ENCODE measurements around the gene KDM1A. TPM values are rescaled to one million over a fixed set of nuclear protein-coding genes. Genes with fewer than 3 reads are reported as not detected.
A peak's percentile ranks its signal among the peaks of the same experiment; 100 is the strongest.

KDM1A gene
- total RNA-seq, 1 donor from 2014 or later: 73.6 TPM

DNA sequence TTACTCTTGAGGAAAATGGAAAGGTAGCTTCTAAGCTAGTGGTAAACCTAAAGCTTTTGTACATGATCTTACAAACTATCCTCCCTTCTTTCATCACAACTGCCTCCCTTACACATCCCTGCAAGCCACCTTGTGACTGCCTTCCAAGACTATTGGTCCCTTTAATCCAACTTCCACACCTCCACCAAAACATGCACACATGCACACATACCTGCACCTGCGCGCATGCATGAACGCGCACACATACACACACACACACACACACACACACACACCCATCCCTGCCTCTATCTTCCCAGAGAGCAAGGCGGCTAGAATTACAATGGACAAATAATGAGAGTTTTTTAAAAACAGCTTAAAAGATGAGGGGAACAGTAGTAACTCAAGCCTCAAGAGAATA, 91.1 kb downstream of the KDM1A start:
- DNase-seq (ENCODE audit: low read depth in 2 of 2): no peak

DNA sequence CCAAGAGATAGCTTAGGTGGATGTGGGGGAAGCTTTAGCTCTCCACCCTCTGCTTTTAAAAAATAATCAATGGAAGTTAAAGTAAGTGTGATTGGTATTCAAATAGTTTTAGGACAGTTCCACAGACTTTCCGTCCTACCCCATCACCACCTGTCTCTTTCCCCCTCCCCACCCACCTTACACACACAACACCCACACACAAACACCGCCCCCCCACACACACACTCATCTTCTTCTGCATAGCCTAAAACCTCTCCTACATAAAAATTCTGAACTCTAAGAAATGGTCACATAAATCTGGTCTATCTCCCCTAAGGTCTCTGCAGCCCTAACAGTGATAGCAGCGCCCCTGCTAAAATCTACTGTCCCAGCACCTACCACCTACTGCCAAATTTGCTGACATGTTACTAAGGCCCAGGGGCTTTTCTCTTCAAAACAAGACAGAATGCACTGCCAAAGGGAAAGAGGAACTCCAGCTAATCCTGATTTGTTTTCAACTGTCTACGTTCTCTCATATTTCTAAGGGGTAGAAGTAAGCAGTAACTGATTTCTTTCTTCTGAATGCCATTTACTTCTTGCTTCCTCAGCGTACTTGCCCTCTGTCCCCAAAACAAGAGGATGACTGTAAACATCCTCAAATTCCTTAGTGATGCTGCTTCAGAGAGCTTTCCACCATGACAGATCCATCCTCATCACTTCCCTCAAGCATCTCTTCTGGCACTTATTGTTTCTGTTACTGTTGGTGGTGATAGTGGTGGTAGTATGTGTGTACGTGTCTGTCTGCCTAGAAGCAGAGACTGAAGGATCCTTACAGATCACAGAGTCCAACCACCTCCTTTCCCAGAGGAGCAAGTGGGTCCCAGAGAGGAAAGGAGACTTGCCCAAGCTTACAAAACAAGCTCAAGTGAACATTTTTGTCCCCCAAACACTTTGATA, 92.6 kb downstream of the KDM1A start:
- peak in 1 of 2 donors; percentile 34 for DNase-seq (ENCODE audit: low read depth in 2 of 2)

DNA sequence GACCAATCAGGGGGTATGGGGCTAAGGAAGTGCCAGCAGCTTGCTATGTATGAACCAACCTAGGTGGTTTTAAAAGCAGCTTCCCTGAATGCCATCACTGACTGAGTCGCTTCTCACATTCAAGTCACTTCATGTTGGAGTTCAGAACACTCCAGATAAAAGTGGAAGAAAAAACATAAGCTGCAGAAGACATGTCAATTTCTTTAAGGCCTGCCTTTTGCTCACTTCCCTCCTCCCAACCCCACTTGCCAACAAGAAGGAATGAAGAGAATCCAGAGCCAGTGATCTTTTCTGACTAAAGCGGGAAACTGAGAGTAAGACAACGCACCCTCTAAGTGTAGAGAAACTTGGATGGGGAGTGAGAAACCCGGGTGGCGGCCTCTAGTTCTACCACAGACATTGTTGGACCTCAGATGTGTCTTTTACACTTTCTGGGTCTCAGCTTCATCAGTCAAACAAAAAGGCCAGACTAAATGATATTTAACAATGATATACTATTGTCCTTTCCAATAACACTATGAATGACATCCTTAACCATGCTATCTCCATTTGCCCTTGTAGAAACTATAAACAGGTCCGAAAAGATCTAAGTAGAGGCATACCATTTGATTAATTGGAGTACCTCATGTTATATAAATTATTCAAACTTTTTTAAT, 95.3 kb downstream of the KDM1A start:
- no peak for DNase-seq (ENCODE audit: low read depth in 2 of 2)

DNA sequence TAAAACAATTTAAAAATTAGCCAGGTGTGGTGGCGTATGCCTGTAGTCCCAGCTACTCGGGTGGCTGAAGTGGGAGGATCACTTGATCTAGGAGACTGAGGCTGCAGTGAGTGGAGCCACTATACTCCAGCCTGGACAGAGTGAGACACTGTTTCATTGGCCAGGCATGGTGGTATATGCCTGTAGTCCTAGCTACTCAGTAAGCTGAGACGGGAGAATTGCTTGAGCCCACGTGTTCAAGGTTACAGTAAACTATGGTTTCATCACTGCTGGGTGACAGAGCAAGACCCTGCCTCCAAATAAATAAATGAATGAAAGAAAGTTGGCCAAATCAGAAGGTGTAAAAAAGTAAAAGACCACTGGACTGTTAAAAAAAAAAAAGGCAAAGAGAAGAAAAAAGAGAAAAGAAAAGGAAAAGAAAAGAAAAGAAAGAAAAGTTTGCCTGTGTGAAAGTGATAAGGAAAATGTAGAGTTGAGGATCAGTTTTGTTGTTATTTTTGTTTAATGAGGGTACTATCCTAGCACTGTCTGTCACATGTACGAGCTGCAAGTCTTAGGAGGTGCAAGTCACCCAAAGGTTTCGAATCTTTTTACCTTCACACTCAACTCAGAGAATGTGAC, 97.1 kb downstream of the KDM1A start:
- DNase-seq (ENCODE audit: low read depth in 2 of 2): no peak

GRCh38 chr1:23116921-23117699, 97.8 kb downstream of the KDM1A start:
- peak in 1 of 2 donors; percentile 77 for DNase-seq (ENCODE audit: low read depth in 2 of 2)

- no peak for DNase-seq (ENCODE audit: low read depth in 2 of 2)
These were observed 99.1 kb downstream of the KDM1A start for GRCh38 chr1:23118407-23118806.

GRCh38 chr1:23118957-23119792, 99.9 kb downstream of the KDM1A start:
- peak; percentile 36 to 52 for DNase-seq (ENCODE audit: low read depth in 2 of 2)

- no peak for DNase-seq (ENCODE audit: low read depth in 2 of 2)
These were observed 101.1 kb downstream of the KDM1A start for GRCh38 chr1:23120383-23120782.

GRCh38 chr1:23122023-23122748, 102.9 kb downstream of the KDM1A start:
- DNase-seq (ENCODE audit: low read depth in 2 of 2): peak; percentile 54 to 56

GRCh38 chr1:23122796-23123195, 103.5 kb downstream of the KDM1A start:
- no peak for DNase-seq (ENCODE audit: low read depth in 2 of 2)

GRCh38 chr1:23123528-23123927, 104.3 kb downstream of the KDM1A start:
- DNase-seq (ENCODE audit: low read depth in 2 of 2): no peak

DNA sequence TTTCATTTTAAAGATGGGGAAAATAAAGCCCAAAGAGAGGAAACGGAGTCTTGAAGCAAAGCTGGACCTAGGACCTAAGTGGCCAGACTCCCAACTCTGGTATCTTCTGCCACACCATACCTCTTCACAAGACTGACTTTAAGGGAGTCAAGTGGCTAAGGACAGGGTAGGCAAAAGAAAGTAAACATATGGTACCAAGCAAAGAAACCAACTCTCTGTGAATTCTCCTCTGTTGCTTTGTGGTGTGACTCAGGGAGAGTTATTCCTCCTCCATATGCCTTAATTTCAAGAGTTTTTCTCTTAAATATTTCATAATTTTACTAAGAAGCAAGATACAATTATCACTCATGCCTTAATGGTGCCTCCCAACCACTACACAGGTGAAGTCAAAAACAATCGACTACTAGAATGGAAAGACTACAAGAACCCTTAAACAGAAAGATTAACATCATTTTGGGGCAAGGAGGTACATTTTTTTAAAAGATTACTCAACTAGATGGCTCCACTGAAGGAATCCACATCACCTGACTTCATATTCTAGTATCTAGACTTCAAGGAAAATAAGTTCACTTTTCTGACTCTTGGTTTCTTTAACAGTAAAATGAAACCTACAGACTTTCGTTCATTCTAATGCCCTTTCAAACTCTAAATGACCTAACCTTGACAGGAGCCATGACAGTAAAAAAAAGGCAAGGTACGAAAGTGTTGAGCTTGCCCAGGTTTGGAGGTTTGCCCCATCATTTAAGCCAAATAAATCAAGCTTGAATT, 105.2 kb downstream of the KDM1A start:
- no peak for DNase-seq (ENCODE audit: low read depth in 2 of 2)

- DNase-seq (ENCODE audit: low read depth in 2 of 2): no peak
These were observed 106.2 kb downstream of the KDM1A start for GRCh38 chr1:23125489-23125888.

GRCh38 chr1:23126200-23126599, 106.9 kb downstream of the KDM1A start:
- no peak for DNase-seq (ENCODE audit: low read depth in 2 of 2)

DNA sequence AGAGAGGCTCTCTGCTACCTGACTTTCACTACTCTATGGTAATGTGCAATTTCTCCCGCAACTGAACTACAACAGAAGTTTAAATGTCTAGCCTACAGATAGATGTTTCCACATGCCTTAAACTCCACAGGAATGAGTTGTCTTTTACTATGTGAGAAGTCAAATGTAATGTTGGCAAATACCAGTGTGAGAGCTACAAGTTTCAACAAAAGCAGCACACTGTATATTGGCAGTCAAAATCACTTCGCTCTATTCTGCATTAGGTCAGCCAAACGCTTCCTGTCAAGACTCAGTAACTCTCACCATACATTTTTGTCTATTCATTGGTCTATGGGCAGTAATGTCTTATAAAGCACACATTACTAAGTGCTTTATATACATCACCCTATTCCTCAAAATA, 107.5 kb downstream of the KDM1A start:
- DNase-seq (ENCODE audit: low read depth in 2 of 2): peak in 1 of 2 donors; percentile 44

DNA sequence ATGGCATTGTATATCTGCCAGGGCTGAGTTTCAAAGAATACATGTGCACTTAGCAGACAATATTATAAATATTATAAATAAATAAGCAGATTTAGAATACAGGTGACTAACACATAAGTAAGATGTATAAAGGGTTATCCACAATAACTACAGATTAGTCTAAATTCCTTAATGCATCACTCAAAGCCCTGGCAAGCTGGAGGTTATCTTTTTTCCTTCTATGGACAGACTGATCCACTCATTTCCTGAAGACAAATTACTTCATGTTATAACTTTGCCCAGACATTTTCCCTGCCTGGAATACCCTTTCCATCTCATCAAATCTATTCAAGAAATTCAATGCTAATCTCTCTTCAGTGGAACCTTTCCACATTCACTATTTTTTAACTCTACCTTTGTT, 110.6 kb downstream of the KDM1A start:
- peak in 1 of 2 donors; percentile 58 for DNase-seq (ENCODE audit: low read depth in 2 of 2)

GRCh38 chr1:23132033-23132432, 112.8 kb downstream of the KDM1A start:
- DNase-seq (ENCODE audit: low read depth in 2 of 2): peak in 1 of 2 donors; percentile 35

Data from lung microvascular endothelial cell (primary cell).